ENCODE measurements around the gene HNRNPUL2. TPM values are rescaled to one million over a fixed set of nuclear protein-coding genes. Genes with fewer than 3 reads are reported as not detected.

The HNRNPUL2 gene
- total and polyA plus RNA-seq, 2 of the 8 experiments (the other 6 are each of a cell fraction or from before 2014, with no cell fraction given), result 14.9 to 46.4 TPM

DNA sequence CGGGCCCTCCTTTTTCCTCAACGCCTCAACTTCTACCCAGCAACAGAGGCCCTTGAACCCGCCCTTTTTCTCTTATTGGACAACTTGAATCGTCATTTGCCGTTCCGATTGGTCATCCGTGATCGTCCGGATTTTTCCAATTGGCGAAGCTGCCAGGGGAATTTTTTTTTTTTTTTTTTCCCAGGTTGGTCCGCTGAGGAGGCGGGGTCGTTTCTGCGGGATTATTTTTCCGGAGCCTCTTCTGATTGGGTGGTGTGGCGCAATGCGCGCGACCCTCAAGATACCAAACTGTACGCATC is 564 bp upstream of the HNRNPUL2 start (continued):
- TF ChIP-seq TAF1 (IDR thresholded peaks at IDR 0.05; ENCODE audit: low read depth, low read length) (no peak), RNF2 (IDR thresholded peaks at IDR 0.05; ENCODE audit: borderline replicate concordance, low read depth, low read length, missing control alignments, poor library complexity, severe bottlenecking) (no peak), GTF2F1 (IDR thresholded peaks at IDR 0.05; ENCODE audit: borderline replicate concordance, low read depth, low read length) (no peak), JUN (IDR thresholded peaks at IDR 0.05; ENCODE audit: low read depth, low read length) (no peak), GABPA (IDR thresholded peaks at IDR 0.05; ENCODE audit: borderline replicate concordance, insufficient read depth, low read length) (no peak), TBP (IDR thresholded peaks at IDR 0.05; ENCODE audit: low read depth, low read length) (no peak), NANOG (IDR thresholded peaks at IDR 0.05; ENCODE audit: insufficient read depth, low read depth, low read length, poor library complexity, severe bottlenecking) (no peak), JUND (IDR thresholded peaks at IDR 0.05; ENCODE audit: low read length) (no peak), ASH2L (IDR thresholded peaks at IDR 0.05; ENCODE audit: low read length) (no peak), RBBP5 (IDR thresholded peaks at IDR 0.05; ENCODE audit: borderline replicate concordance, low read depth, low read length) (no peak), CBX5 (IDR thresholded peaks at IDR 0.05; ENCODE audit: low read depth, low read length) (no peak), RFX5 (IDR thresholded peaks at IDR 0.05; ENCODE audit: borderline replicate concordance, low read depth, low read length) (peak; percentile 96), POLR2AphosphoS5 (IDR thresholded peaks at IDR 0.05; ENCODE audit: low read depth, low read length) (no peak), EZH2 (IDR thresholded peaks at IDR 0.05; ENCODE audit: low read depth, low read length, severe bottlenecking) (no peak), KDM5A (IDR thresholded peaks at IDR 0.05; ENCODE audit: low read length) (no peak), RAD21 (IDR thresholded peaks at IDR 0.05 in 1 of 2, conservative IDR thresholded peaks at IDR 0.05 in 1 of 2; ENCODE audit: low read depth in 2 of 2, low read length in 2 of 2) (no peak)
- TF ChIP-seq, protein P1, sequence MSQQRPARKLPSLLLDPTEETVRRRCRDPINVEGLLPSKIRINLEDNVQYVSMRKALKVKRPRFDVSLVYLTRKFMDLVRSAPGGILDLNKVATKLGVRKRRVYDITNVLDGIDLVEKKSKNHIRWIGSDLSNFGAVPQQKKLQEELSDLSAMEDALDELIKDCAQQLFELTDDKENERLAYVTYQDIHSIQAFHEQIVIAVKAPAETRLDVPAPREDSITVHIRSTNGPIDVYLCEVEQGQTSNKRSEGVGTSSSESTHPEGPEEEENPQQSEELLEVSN (IDR thresholded peaks at IDR 0.05), result no peak
- TF ChIP-seq, protein P2, sequence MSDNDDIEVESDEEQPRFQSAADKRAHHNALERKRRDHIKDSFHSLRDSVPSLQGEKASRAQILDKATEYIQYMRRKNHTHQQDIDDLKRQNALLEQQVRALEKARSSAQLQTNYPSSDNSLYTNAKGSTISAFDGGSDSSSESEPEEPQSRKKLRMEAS (IDR thresholded peaks at IDR 0.05), result no peak
- TF ChIP-seq, protein P3, sequence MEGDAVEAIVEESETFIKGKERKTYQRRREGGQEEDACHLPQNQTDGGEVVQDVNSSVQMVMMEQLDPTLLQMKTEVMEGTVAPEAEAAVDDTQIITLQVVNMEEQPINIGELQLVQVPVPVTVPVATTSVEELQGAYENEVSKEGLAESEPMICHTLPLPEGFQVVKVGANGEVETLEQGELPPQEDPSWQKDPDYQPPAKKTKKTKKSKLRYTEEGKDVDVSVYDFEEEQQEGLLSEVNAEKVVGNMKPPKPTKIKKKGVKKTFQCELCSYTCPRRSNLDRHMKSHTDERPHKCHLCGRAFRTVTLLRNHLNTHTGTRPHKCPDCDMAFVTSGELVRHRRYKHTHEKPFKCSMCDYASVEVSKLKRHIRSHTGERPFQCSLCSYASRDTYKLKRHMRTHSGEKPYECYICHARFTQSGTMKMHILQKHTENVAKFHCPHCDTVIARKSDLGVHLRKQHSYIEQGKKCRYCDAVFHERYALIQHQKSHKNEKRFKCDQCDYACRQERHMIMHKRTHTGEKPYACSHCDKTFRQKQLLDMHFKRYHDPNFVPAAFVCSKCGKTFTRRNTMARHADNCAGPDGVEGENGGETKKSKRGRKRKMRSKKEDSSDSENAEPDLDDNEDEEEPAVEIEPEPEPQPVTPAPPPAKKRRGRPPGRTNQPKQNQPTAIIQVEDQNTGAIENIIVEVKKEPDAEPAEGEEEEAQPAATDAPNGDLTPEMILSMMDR (IDR thresholded peaks at IDR 0.05; ENCODE audit: control extremely low read depth in 1 of 3, insufficient read depth in 1 of 3, low read depth in 1 of 3, low read length in 3 of 3), result no peak
